Neural cell (in vitro differentiated cells): ENCODE results near the gene ELOVL7. TPM values are rescaled to one million over a fixed set of nuclear protein-coding genes. Genes with fewer than 3 reads are reported as not detected.

Experiments used
- H2AFZ ChIP-seq: fragments of 200-600, 300-800 bp; sonication (generic), shearing (Covaris generic); 2 replicates; pipeline ENCODE4 v1.6.0; 2014; ENCODE audit warnings: low read depth, mild to moderate bottlenecking, antibody characterized with exemption, low read length, moderate library complexity
- H3F3A ChIP-seq: fragments of 200-600 bp; shearing (Covaris generic); 2 replicates; pipeline ENCODE4 v1.6.1; 2016; ENCODE audit warnings: mild to moderate bottlenecking, moderate library complexity, mixed read lengths, antibody characterized with exemption, low read length; ENCODE audit not compliant: insufficient read depth, poor library complexity, severe bottlenecking
- H3K27ac ChIP-seq: fragments of 200-600, 300-800 bp; sonication (generic), shearing (Covaris generic); 2 replicates; pipeline ENCODE4 v1.5.1; 2014; ENCODE audit warnings: mild to moderate bottlenecking, low read length, moderate library complexity
- H3K27me3 ChIP-seq: fragments of 300-800, 200-600 bp; sonication (generic), shearing (Covaris generic); 2 replicates; pipeline ENCODE4 v1.6.0; 2014; ENCODE audit warnings: mild to moderate bottlenecking, low read depth, low read length, moderate library complexity; ENCODE audit not compliant: insufficient read depth
- H3K36me3 ChIP-seq: fragments of 300-800, 200-600 bp; sonication (generic), shearing (Covaris generic); 2 replicates; pipeline ENCODE4 v1.5.1; 2014; ENCODE audit warnings: mild to moderate bottlenecking, antibody characterized with exemption, low read length, moderate library complexity; ENCODE audit not compliant: insufficient read depth
- H3K4me2 ChIP-seq: fragments of 300-800, 200-600 bp; sonication (generic), shearing (Covaris generic); 2 replicates; pipeline ENCODE4 v1.6.0; 2014; ENCODE audit warnings: mild to moderate bottlenecking, low read length
- H3K4me3 ChIP-seq: fragments of 300-800, 200-600 bp; sonication (generic), shearing (Covaris generic); 2 replicates; pipeline ENCODE4 v1.5.1; 2014; ENCODE audit warnings: mild to moderate bottlenecking, low read length, moderate library complexity
- H3K79me2 ChIP-seq: fragments of 200-600 bp; shearing (Covaris generic); replicated peaks from 2 replicates; pipeline ENCODE4 v1.6.0; 2014; ENCODE audit warnings: mild to moderate bottlenecking, low read length, moderate library complexity; ENCODE audit not compliant: insufficient read depth
- H3K9ac ChIP-seq: fragments of 300-800, 200-600 bp; sonication (generic), shearing (Covaris generic); 2 replicates; pipeline ENCODE4 v1.6.1; 2016; ENCODE audit warnings: mild to moderate bottlenecking, low read length, mixed read lengths
- H3K9me2 ChIP-seq: fragments of 200-600 bp; shearing (Covaris generic); 2 replicates; pipeline ENCODE4 v1.6.1; 2016; ENCODE audit warnings: mild to moderate bottlenecking, low read length, mixed read lengths; ENCODE audit not compliant: insufficient read depth
- H3K9me3 ChIP-seq: fragments of 200-600, 300-800 bp; sonication (generic), shearing (Covaris generic); 2 replicates; pipeline ENCODE4 v1.6.1; 2016; ENCODE audit warnings: mild to moderate bottlenecking, mixed run types, low read length, moderate library complexity, mixed read lengths
- H4K20me1 ChIP-seq: fragments of 200-600 bp; shearing (Covaris generic); 2 replicates; pipeline ENCODE4 v1.6.1; 2016; ENCODE audit warnings: mild to moderate bottlenecking, mixed run types; ENCODE audit not compliant: insufficient read depth
- EP300 ChIP-seq: fragments of 450-650 bp; conservative IDR thresholded peaks from 2 replicates; pipeline ENCODE4 v1.6.1; 2014; ENCODE audit warnings: antibody characterized with exemption, mild to moderate bottlenecking, moderate library complexity; ENCODE audit not compliant: poor library complexity, severe bottlenecking
- EZH2 ChIP-seq: fragments of 200-600, 300-800 bp; shearing (Covaris generic), sonication (generic); IDR thresholded peaks from 2 replicates; pipeline ENCODE4 v1.6.1; 2014; ENCODE audit warnings: antibody characterized with exemption, low read length, borderline replicate concordance, mild to moderate bottlenecking; ENCODE audit not compliant: insufficient read depth, poor library complexity, severe bottlenecking
- MXI1 ChIP-seq: fragments of 450-650 bp; conservative IDR thresholded peaks from 2 replicates; pipeline ENCODE4 v1.6.1; 2014; ENCODE audit warnings: antibody characterized with exemption, mild to moderate bottlenecking; ENCODE audit not compliant: poor library complexity, severe bottlenecking
- POLR2AphosphoS5 ChIP-seq: IDR thresholded peaks from 2 replicates; pipeline ENCODE4 v1.6.1; 2012
- RAD21 ChIP-seq: fragments of 450-650 bp; conservative IDR thresholded peaks from 2 replicates; pipeline ENCODE4 v1.6.1; 2014; ENCODE audit warnings: antibody characterized with exemption, mild to moderate bottlenecking, moderate library complexity
- REST ChIP-seq: IDR thresholded peaks from 2 replicates; pipeline ENCODE4 v1.6.1; 2012; ENCODE audit warnings: borderline replicate concordance
- SMC3 ChIP-seq: fragments of 450-650 bp; conservative IDR thresholded peaks from 2 replicates; pipeline ENCODE4 v1.6.1; 2014; ENCODE audit warnings: antibody characterized with exemption, mild to moderate bottlenecking, moderate library complexity; ENCODE audit not compliant: poor library complexity
- TAF1 ChIP-seq: IDR thresholded peaks from 2 replicates; pipeline ENCODE4 v1.6.1; 2012; ENCODE audit warnings: low read depth
- polyA plus RNA-seq: library from polyadenylated mRNA; depleted of rRNA; stranded (reverse); fragments of >200 nt; gene quantifications from 2 replicates; pipeline ENCODE4 v1.2.3, GENCODE V29; 2014
- TF ChIP-seq, protein P1 (sequence below): fragments of 450-650 bp; IDR thresholded peaks from 2 replicates; pipeline ENCODE4 v1.5.1; 2014; ENCODE audit warnings: antibody characterized with exemption, mild to moderate bottlenecking, moderate library complexity; ENCODE audit not compliant: poor library complexity, severe bottlenecking

Gene ELOVL7
- polyA plus RNA-seq, 1 donor from 2014 or later = 3.9 TPM

DNA sequence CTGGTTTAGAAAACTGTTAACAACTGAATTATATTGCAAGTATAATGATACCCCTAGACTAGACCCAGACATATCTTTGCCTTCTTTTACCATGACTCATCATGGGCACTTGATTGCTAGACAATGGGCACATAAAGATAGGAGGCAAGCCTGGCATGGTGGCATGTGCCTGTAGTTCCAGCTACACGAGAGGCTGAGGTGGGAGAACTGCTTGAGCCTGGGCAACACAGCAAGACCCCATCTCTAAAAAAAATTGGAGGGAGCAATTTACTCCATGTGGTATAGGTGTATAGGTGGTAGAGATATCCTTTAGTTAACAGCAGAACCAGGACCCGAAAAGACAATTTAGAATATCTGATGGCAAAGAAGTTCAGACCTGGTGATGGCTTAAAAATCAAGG lies 51.6 kb downstream of the ELOVL7 start:
- H3F3A ChIP-seq = no peaks in the 10 kb centered on the region
- no peaks in the 10 kb centered on the region for H4K20me1 ChIP-seq
- no peaks in the 10 kb centered on the region for H3K9me2 ChIP-seq
- H3K4me3 ChIP-seq = no peak overlapping the region
- H3K79me2 ChIP-seq = no peaks in the 10 kb centered on the region
- H3K4me2 ChIP-seq = no peak overlapping the region
- H3K9me3 ChIP-seq = no peaks in the 10 kb centered on the region
- no peaks in the 10 kb centered on the region for H3K27me3 ChIP-seq
- no peak overlapping the region for H3K27ac ChIP-seq
- no peak overlapping the region for H3K9ac ChIP-seq
- no peak overlapping the region for H2AFZ ChIP-seq
- TF ChIP-seq REST = no peak
- TF ChIP-seq SMC3 = no peak
- TF ChIP-seq RAD21 = no peak
- TF ChIP-seq EZH2 = no peak
- TF ChIP-seq TAF1 = no peak
- no peak for TF ChIP-seq MXI1
- no peak for TF ChIP-seq POLR2AphosphoS5
- TF ChIP-seq, protein P1, sequence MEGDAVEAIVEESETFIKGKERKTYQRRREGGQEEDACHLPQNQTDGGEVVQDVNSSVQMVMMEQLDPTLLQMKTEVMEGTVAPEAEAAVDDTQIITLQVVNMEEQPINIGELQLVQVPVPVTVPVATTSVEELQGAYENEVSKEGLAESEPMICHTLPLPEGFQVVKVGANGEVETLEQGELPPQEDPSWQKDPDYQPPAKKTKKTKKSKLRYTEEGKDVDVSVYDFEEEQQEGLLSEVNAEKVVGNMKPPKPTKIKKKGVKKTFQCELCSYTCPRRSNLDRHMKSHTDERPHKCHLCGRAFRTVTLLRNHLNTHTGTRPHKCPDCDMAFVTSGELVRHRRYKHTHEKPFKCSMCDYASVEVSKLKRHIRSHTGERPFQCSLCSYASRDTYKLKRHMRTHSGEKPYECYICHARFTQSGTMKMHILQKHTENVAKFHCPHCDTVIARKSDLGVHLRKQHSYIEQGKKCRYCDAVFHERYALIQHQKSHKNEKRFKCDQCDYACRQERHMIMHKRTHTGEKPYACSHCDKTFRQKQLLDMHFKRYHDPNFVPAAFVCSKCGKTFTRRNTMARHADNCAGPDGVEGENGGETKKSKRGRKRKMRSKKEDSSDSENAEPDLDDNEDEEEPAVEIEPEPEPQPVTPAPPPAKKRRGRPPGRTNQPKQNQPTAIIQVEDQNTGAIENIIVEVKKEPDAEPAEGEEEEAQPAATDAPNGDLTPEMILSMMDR = no peak
- TF ChIP-seq EP300 = no peak
- no peaks in the 10 kb centered on the region for H3K36me3 ChIP-seq

DNA sequence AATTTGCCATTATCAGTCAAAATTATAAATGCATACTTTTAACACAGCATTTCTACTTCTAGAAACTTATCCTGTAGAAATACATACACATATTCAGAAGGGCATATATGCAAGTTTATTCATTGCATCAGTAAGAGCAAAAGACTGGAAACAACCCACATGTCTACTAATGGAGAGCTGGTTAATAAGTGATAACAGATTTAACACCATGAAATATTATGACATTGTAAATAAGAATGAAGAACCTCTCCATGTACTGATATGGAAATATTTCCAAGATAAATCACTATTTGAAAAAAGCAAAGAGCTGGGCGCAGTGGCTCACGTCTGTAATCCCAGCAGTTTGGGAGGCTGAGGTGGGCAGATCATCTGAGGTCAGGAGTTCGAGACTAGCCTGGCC lies 54.5 kb downstream of the ELOVL7 start:
- Histone ChIP-seq H3K27ac (no peak overlapping the region), H3K27me3 (no peaks in the 10 kb centered on the region), H3K4me2 (no peak overlapping the region), H2AFZ (no peak overlapping the region), H3K9ac (no peak overlapping the region), H3K9me3 (no peaks in the 10 kb centered on the region), H4K20me1 (no peaks in the 10 kb centered on the region), H3K36me3 (no peaks in the 10 kb centered on the region), H3K4me3 (no peak overlapping the region), H3K79me2 (no peaks in the 10 kb centered on the region), H3K9me2 (no peaks in the 10 kb centered on the region), H3F3A (no peaks in the 10 kb centered on the region)
- TF ChIP-seq EP300 (no peak), MXI1 (no peak), RAD21 (no peak), EZH2 (no peak)
